Measurements from ENCODE around the gene PCDHGA1. TPM values are rescaled to one million over a fixed set of nuclear protein-coding genes. Genes with fewer than 3 reads are reported as not detected.

The PCDHGA1 gene
- total RNA-seq, 1 experiment from 2014 or later, result 2.2 TPM

GRCh38 chr5:141319699-141320098, 10.6 kb upstream of the PCDHGA1 start:
- POLR2A ChIA-PET (ENCODE audit: low non-redundant PET), result no interaction called here
- intact Hi-C loops (cut with micrococcal nuclease; ENCODE audit: unreplicated experiment), result loop anchor here (1.0 kb wide), 1 partner anchor 242 kb away; no protein-coding TSS in a partner anchor
- H3K9me3 ChIP-seq (ENCODE audit: low read depth, low read length, poor library complexity, severe bottlenecking), result peaks cover 59% of the 10 kb centered on the region

GRCh38 chr5:141320225-141321169, 9.8 kb upstream of the PCDHGA1 start, which contains the start of gene TAF7:
TAF7 (minus strand) TSS chr5:141320784; CDS start chr5:141320044, 740 bp downstream.
- CTCF ChIA-PET, result interaction anchor here (0.5 to 1.9 kb wide), 5 partner anchors 39 to 243 kb away, joined by 3 to 9 read pairs (median 4); partner anchors contain the start of genes PCDHB14, PCDHB5 and PCDHGB2
- Histone ChIP-seq H3K36me3 (ENCODE audit: insufficient read depth, low read length, poor library complexity, severe bottlenecking) (peaks cover 39% of the 10 kb centered on the region), H3K27ac (ENCODE audit: low read depth, low read length, poor library complexity, severe bottlenecking) (peak within 1 kb of the TSS; percentile 97), H3K4me1 (ENCODE audit: insufficient read depth, low read length, poor library complexity, severe bottlenecking) (no peaks in the 10 kb centered on the region), H3K27me3 (replicated peaks; ENCODE audit: insufficient read depth, low read depth, low read length, poor library complexity) (no peaks in the 10 kb centered on the region), H3K9me3 (ENCODE audit: low read depth, low read length, poor library complexity, severe bottlenecking) (peaks cover 53% of the 10 kb centered on the region), H3K4me3 (ENCODE audit: low read depth, low read length, poor library complexity, severe bottlenecking) (peak within 1 kb of the TSS; percentile 78)
- intact Hi-C loops (cut with micrococcal nuclease; ENCODE audit: unreplicated experiment), result loop anchor here (1.0 kb wide), 1 partner anchor 241 kb away; no protein-coding TSS in a partner anchor
- peak; percentile 97 for DNase-seq (ENCODE audit: low spot score)
- BruUV-seq (replicated peaks), result TSS peak; percentile 72
- TF ChIP-seq EZH2 (IDR thresholded peaks at IDR 0.05; ENCODE audit: borderline replicate concordance, low read depth, low read length, poor library complexity, severe bottlenecking) (no peak), CTCF (conservative IDR thresholded peaks at IDR 0.05; ENCODE audit: low read depth, low read length) (peak; percentile 90)
- POLR2A ChIA-PET (ENCODE audit: low non-redundant PET), result no interaction called here

More at GRCh38 chr5:141319699-141320098, 10.6 kb upstream of the PCDHGA1 start:
- H3K27me3 ChIP-seq (replicated peaks; ENCODE audit: insufficient read depth, low read depth, low read length, poor library complexity), result no peaks in the 10 kb centered on the region
- no peaks in the 10 kb centered on the region for H3K4me1 ChIP-seq (ENCODE audit: insufficient read depth, low read length, poor library complexity, severe bottlenecking)
- H3K4me3 ChIP-seq (ENCODE audit: low read depth, low read length, poor library complexity, severe bottlenecking), result peak overlapping the region; percentile 78
- no peak for TF ChIP-seq EZH2 (IDR thresholded peaks at IDR 0.05; ENCODE audit: borderline replicate concordance, low read depth, low read length, poor library complexity, severe bottlenecking)
- TF ChIP-seq CTCF (conservative IDR thresholded peaks at IDR 0.05; ENCODE audit: low read depth, low read length), result no peak
- peak overlapping the region; percentile 97 for H3K27ac ChIP-seq (ENCODE audit: low read depth, low read length, poor library complexity, severe bottlenecking)
- peak; percentile 9 for DNase-seq (ENCODE audit: low spot score)
- CTCF ChIA-PET, result interaction anchor here (0.5 to 1.9 kb wide), 5 partner anchors 31 to 244 kb away, joined by 3 to 9 read pairs (median 4); partner anchors contain the start of genes PCDHB14, PCDHB5 and PCDHGB1
- BruUV-seq (replicated peaks), result no TSS peak
- H3K36me3 ChIP-seq (ENCODE audit: insufficient read depth, low read length, poor library complexity, severe bottlenecking), result peaks cover 39% of the 10 kb centered on the region

- no peak overlapping the region for H3K27ac ChIP-seq (ENCODE audit: low read depth, low read length, poor library complexity, severe bottlenecking)
- intact Hi-C loops (cut with micrococcal nuclease; ENCODE audit: unreplicated experiment), result no loop called here
- TF ChIP-seq EZH2 (IDR thresholded peaks at IDR 0.05; ENCODE audit: borderline replicate concordance, low read depth, low read length, poor library complexity, severe bottlenecking) (no peak), CTCF (conservative IDR thresholded peaks at IDR 0.05; ENCODE audit: low read depth, low read length) (no peak)
- no peak overlapping the region for H3K4me3 ChIP-seq (ENCODE audit: low read depth, low read length, poor library complexity, severe bottlenecking)
- H3K36me3 ChIP-seq (ENCODE audit: insufficient read depth, low read length, poor library complexity, severe bottlenecking), result peaks cover 23% of the 10 kb centered on the region
- no peaks in the 10 kb centered on the region for H3K4me1 ChIP-seq (ENCODE audit: insufficient read depth, low read length, poor library complexity, severe bottlenecking)
- POLR2A ChIA-PET (ENCODE audit: low non-redundant PET), result no interaction called here
- H3K27me3 ChIP-seq (replicated peaks; ENCODE audit: insufficient read depth, low read depth, low read length, poor library complexity), result no peaks in the 10 kb centered on the region
- no peak for DNase-seq (ENCODE audit: low spot score)
- no TSS peak for BruUV-seq (replicated peaks)
- H3K9me3 ChIP-seq (ENCODE audit: low read depth, low read length, poor library complexity, severe bottlenecking), result peaks cover 39% of the 10 kb centered on the region
- CTCF ChIA-PET, result no interaction called here
These were observed 8.1 kb upstream of the PCDHGA1 start for GRCh38 chr5:141322261-141322660.

Data from A673 (cell line).